ENCODE measurements around the gene MEF2D.

- no peak for TF ChIP-seq CTCF (IDR thresholded peaks at IDR 0.05; ENCODE audit: low read length)
- no peak for TF ChIP-seq EZH2 (IDR thresholded peaks at IDR 0.05; ENCODE audit: borderline replicate concordance, low read length)
These were observed 14.6 kb downstream of the MEF2D start for GRCh38 chr1:156485984-156486383.
